ENCODE data around the gene MAPK1.
"Not testable (repeated sequence)": the region's sequence is repeated elsewhere in the genome, so short reads cannot be mapped to it uniquely, and the experiment has no call there.

Gene MAPK1

GRCh38 chr22:21731503-21731902 lies 135.9 kb downstream of the MAPK1 start:
- TF ChIP-seq POLR2A (IDR thresholded peaks at IDR 0.05; ENCODE audit: low read depth, low read length) (no peak), TAF1 (IDR thresholded peaks at IDR 0.05; ENCODE audit: borderline replicate concordance, low read depth, low read length) (no peak), POLR2AphosphoS5 (IDR thresholded peaks at IDR 0.05; ENCODE audit: low read depth, low read length) (no peak)
- no peak for DNase-seq (ENCODE audit: insufficient read length)
- FAIRE-seq, result no peak

GRCh38 chr22:21730535-21731308 lies 136.7 kb downstream of the MAPK1 start:
- TF ChIP-seq POLR2AphosphoS5 (IDR thresholded peaks at IDR 0.05; ENCODE audit: low read depth, low read length) (no peak), POLR2A (IDR thresholded peaks at IDR 0.05; ENCODE audit: low read depth, low read length) (no peak), TAF1 (IDR thresholded peaks at IDR 0.05; ENCODE audit: borderline replicate concordance, low read depth, low read length) (no peak)
- DNase-seq (ENCODE audit: insufficient read length), result no peak
- FAIRE-seq, result no peak

- not testable (repeated sequence) for FAIRE-seq; DNase-seq (ENCODE audit: insufficient read length)
These were observed 138.3 kb downstream of the MAPK1 start for GRCh38 chr22:21729184-21729583.

- no peak for TF ChIP-seq POLR2A (IDR thresholded peaks at IDR 0.05; ENCODE audit: low read depth, low read length)
- DNase-seq (ENCODE audit: insufficient read length) (no peak), FAIRE-seq (no peak)
These were observed 139.2 kb downstream of the MAPK1 start for GRCh38 chr22:21728270-21728669.

GRCh38 chr22:21727768-21728167 lies 139.7 kb downstream of the MAPK1 start:
- no peak for DNase-seq (ENCODE audit: insufficient read length)
- FAIRE-seq, result no peak
- TF ChIP-seq POLR2A (IDR thresholded peaks at IDR 0.05; ENCODE audit: low read depth, low read length) (no peak), TAF1 (IDR thresholded peaks at IDR 0.05; ENCODE audit: borderline replicate concordance, low read depth, low read length) (no peak), POLR2AphosphoS5 (IDR thresholded peaks at IDR 0.05; ENCODE audit: low read depth, low read length) (no peak)

GRCh38 chr22:21727159-21727558 lies 140.3 kb downstream of the MAPK1 start:
- no peak for DNase-seq (ENCODE audit: insufficient read length)

GRCh38 chr22:21726650-21727049 lies 140.8 kb downstream of the MAPK1 start:
- peak; percentile 62 for FAIRE-seq
- TF ChIP-seq POLR2A (IDR thresholded peaks at IDR 0.05; ENCODE audit: low read depth, low read length) (no peak), POLR2AphosphoS5 (IDR thresholded peaks at IDR 0.05; ENCODE audit: low read depth, low read length) (no peak), TAF1 (IDR thresholded peaks at IDR 0.05; ENCODE audit: borderline replicate concordance, low read depth, low read length) (no peak)
- peak; percentile 52 for DNase-seq (ENCODE audit: insufficient read length)

More at GRCh38 chr22:21727159-21727558, 140.3 kb downstream of the MAPK1 start:
- no peak for FAIRE-seq
- TF ChIP-seq POLR2A (IDR thresholded peaks at IDR 0.05; ENCODE audit: low read depth, low read length) (no peak), TAF1 (IDR thresholded peaks at IDR 0.05; ENCODE audit: borderline replicate concordance, low read depth, low read length) (no peak), POLR2AphosphoS5 (IDR thresholded peaks at IDR 0.05; ENCODE audit: low read depth, low read length) (no peak)

GRCh38 chr22:21725956-21726649 lies 141.3 kb downstream of the MAPK1 start:
- no peak for FAIRE-seq
- TF ChIP-seq TAF1 (IDR thresholded peaks at IDR 0.05; ENCODE audit: borderline replicate concordance, low read depth, low read length), result no peak
- DNase-seq (ENCODE audit: insufficient read length), result no peak

GRCh38 chr22:21724496-21724895 lies 142.9 kb downstream of the MAPK1 start:
- not testable (repeated sequence) for DNase-seq (ENCODE audit: insufficient read length); FAIRE-seq

- not testable (repeated sequence) for DNase-seq (ENCODE audit: insufficient read length); FAIRE-seq
These were observed 146.1 kb downstream of the MAPK1 start for GRCh38 chr22:21721195-21721852.

GRCh38 chr22:21720191-21720859 lies 147.1 kb downstream of the MAPK1 start:
- not testable (repeated sequence) for DNase-seq (ENCODE audit: insufficient read length); FAIRE-seq

GRCh38 chr22:21719024-21719423 lies 148.4 kb downstream of the MAPK1 start:
- TF ChIP-seq POLR2A (IDR thresholded peaks at IDR 0.05; ENCODE audit: low read depth, low read length), result no peak
- TF ChIP-seq POLR2AphosphoS5 (IDR thresholded peaks at IDR 0.05; ENCODE audit: low read depth, low read length), result no peak
- TF ChIP-seq TAF1 (IDR thresholded peaks at IDR 0.05; ENCODE audit: borderline replicate concordance, low read depth, low read length), result no peak
- DNase-seq (ENCODE audit: insufficient read length) (no peak), FAIRE-seq (peak; percentile 14)

Measured in GM12892 (cell line).